GM10248 (cell line): ENCODE measurements around the gene ARHGAP40.
"Not testable (repeated sequence)": the region's sequence is repeated elsewhere in the genome, so short reads cannot be mapped to it uniquely, and the experiment has no call there.

ENCODE experiments used
- CTCF ChIA-PET: fragments of 300-600 bp; sonication (Branson Sonifier 250); formaldehyde crosslinking; extraction: SDS; loops from one replicate; lab custom pipeline; 2021; ENCODE audit warnings: antibody characterized with exemption; lab: Yijun Ruan, JAX
- POLR2A ChIA-PET: fragments of 350-650 bp; sonication (Branson Sonifier 250); formaldehyde crosslinking; extraction: SDS; loops from one replicate; lab custom pipeline; 2020; ENCODE audit warnings: antibody characterized with exemption; lab: Yijun Ruan, JAX
- DNase-seq: peaks from one replicate; pipeline ENCODE4 v3.0.0; 2012; ENCODE audit errors: extremely low spot score
- TF ChIP-seq, protein P1 (sequence below): IDR thresholded peaks from 2 replicates; pipeline ENCODE4 v1.5.1; 2012; ENCODE audit warnings: mild to moderate bottlenecking, low read depth; ENCODE audit errors: extremely low read depth, missing control alignments, control extremely low read depth

The ARHGAP40 gene

DNA sequence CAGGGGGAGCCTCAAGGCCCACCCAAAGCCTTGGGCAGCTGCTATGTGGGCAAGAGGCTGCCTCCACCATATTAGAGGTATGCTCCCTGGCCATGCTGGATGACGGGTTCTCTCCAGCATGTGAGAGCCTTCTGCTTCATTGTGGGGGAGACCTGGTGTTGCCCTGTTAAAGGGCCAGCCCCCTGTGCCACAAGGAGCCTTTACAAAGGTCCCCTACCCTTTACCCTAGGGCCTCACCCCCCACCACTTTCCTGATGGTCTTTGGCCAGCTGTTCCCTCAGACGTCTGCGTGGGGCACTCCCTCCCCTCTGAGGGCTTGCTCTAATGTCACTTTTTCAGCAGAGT, 15.5 kb upstream of the ARHGAP40 start:
- CTCF ChIA-PET = no interaction called here
- no peak for DNase-seq
- TF ChIP-seq, protein P1, sequence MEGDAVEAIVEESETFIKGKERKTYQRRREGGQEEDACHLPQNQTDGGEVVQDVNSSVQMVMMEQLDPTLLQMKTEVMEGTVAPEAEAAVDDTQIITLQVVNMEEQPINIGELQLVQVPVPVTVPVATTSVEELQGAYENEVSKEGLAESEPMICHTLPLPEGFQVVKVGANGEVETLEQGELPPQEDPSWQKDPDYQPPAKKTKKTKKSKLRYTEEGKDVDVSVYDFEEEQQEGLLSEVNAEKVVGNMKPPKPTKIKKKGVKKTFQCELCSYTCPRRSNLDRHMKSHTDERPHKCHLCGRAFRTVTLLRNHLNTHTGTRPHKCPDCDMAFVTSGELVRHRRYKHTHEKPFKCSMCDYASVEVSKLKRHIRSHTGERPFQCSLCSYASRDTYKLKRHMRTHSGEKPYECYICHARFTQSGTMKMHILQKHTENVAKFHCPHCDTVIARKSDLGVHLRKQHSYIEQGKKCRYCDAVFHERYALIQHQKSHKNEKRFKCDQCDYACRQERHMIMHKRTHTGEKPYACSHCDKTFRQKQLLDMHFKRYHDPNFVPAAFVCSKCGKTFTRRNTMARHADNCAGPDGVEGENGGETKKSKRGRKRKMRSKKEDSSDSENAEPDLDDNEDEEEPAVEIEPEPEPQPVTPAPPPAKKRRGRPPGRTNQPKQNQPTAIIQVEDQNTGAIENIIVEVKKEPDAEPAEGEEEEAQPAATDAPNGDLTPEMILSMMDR = no peak
- POLR2A ChIA-PET = no interaction called here

DNA sequence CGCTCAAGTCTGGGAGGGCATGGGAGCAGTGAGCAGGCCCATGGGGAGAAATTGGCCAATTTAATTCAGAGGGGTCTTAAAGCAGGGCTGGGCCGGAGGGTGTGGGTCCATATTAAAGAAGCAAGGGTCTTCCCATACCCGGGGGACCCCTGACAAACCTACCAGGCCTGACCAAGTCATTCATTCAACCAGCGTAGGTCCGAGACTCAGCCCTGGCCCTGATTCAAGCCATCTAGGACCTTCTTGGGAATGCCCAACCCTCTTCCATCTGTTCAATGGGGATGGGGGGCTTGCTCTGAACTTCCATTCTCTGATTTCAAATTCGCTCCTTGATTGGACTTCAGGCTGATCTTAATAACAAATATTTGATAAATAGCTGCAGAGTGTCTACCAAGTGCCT, 13.3 kb upstream of the ARHGAP40 start:
- TF ChIP-seq, protein P1 = no peak
- POLR2A ChIA-PET = no interaction called here
- DNase-seq = no peak
- CTCF ChIA-PET = interaction anchor here (0.9 to 1.4 kb wide), 2 partner anchors 15 to 19 kb away, joined by 3 read pairs; no protein-coding TSS in a partner anchor

DNA sequence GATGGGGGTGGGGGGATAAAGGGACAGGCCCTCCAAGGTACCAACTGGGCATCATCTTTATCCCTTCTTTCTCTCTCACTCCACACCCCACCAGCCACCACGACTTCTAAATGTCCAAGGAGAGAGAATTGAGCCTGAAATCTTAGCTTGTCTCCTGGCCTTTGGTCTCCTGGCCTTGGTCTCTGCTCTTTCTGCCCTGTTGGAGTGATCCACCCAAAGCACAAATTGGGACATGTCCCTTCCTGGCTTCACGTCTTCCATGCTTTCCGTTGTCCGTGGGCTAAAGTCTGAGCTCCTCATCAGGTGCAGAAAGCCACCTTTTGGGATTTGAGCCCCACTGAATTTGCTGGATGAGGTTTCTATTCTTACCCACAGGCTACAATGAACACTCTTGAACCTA, 12.3 kb upstream of the ARHGAP40 start:
- CTCF ChIA-PET = interaction anchor here (1.4 kb wide), 1 partner anchor 20 kb away, joined by 3 read pairs; no protein-coding TSS in a partner anchor
- POLR2A ChIA-PET = no interaction called here
- no peak for DNase-seq
- TF ChIP-seq, protein P1 = no peak

DNA sequence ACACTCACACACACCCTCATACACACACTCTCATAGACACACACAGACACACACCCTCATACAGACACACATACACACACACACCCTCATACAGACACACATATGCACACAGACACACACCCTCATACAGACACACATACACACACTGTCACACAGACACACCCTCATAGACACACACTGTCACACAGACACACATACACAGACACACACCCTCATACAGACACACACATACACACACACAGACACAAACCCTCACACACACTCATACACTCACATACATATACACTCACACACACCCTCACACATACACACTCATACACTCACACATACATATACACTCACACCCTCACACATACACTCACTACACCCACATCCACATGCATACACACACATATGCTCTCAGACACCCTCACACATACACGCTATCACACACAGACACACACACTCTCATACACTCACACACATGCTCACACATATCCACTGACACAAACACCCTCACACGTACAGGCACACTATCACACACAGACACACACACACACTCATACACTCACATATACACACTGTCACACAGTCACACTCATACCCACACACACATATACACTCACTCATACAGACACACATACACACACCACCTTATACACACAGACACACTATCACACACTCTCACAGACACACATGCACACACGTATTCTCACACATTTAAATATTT, 11.5 kb upstream of the ARHGAP40 start:
- DNase-seq = no peak
- ChIA-PET POLR2A (no interaction called here), CTCF (interaction anchor here (1.4 kb wide), 1 partner anchor 21 kb away, joined by 3 read pairs; no protein-coding TSS in a partner anchor)
- TF ChIP-seq, protein P1 = no peak

DNA sequence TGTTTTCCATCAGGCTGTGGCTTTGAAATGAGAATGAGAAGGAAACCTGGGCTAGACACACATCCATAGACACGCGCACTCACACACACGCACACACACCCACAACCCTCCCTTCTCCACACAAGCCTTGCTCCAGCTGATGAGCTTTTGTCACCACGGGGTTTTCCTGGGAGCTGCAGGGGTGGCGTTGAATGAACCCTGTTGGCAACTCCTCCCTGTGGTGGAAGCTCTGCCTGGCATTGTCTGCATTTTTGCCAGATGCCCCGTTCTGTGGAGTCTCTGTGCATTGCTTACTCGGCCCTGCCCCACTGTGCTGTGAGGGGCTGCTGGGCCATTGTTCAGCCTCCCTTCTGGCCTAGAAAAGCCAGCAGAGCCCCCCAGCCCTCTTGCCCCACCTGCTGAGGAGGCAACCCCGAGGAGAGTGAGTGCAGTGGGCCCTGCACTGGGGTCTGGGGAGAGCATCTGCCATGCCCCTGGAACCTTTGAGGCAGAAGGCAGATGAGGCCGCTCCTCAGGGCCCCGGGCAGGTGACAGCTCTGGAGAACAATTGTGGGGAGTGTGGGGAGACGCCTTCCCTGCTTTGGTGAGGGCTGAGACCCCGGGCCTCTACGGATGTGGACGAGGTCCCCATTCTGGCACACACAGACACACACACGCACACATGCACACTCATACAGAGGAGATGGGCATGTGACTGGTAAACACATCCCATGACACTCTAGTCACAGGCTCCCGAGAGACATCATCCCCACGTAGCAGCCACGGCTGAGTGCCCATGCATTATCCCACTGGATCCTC, 10.7 kb upstream of the ARHGAP40 start:
- DNase-seq = peak; percentile 5
- TF ChIP-seq, protein P1 = no peak
- ChIA-PET POLR2A (no interaction called here), CTCF (no interaction called here)

DNA sequence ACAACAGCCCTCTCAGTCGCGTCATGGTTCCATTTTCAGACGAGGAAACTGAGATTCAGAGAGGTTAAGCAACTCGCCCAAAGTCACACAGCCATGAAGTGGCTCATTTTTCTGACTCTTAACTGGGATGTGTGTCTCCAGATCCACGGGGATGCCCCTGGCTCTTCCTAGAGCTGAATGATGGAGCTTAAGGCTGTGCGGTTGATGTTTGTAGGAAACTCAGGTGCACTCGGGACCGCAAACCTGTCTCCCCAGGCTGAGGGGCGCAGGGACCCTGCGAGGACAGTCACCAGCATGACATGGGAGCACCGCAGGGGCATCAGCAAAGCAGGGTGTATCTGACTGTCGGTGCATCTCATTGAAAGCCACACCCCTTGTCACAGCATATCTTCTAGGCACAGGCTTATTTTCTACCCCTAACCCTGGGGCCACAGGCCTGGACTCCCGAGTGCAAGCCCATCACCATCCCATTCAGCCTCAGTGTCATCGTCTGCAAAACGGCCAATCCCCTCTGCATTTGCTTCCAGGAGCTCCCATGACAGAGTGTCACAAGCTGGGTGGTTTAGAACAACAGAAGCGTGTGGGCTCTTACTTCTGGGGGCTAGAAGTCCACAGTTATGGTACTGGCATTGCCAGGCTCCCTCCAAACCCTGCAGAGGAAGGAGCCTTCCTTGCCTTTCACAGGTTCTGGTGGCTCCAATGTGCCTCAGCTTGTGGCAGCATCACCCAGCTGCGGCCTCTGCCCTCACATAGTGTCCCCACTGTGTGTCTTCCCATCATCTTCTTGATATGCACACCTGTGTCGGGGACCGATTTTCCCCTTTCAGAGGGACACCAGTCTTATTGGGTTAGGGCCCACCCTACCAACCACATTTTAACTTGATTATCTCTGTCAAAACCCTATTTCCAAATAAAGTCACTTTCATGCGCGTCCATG, 9.9 kb upstream of the ARHGAP40 start:
- TF ChIP-seq, protein P1 = no peak
- ChIA-PET POLR2A (no interaction called here), CTCF (no interaction called here)
- DNase-seq = peak; percentile 8

DNA sequence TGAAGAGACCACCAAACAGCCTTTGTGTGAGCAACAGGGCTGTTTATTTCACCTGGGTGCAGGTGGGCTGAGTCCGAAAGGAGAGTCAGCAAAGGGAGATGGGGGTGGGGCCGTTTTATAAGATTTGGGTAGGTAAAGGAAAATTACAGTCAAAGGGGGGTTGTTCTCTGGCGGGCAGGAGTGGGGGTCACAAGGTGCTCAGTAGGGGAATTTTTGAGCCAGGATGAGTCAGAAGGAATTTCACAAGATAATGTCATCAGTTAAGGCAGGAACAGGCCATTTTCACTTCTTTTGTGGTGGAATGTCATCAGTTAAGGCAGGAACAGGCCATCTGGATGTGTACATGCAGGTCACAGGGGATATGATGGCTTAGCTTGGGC, 9.2 kb upstream of the ARHGAP40 start:
- POLR2A ChIA-PET, DNase-seq, CTCF ChIA-PET: not testable (repeated sequence)

DNA sequence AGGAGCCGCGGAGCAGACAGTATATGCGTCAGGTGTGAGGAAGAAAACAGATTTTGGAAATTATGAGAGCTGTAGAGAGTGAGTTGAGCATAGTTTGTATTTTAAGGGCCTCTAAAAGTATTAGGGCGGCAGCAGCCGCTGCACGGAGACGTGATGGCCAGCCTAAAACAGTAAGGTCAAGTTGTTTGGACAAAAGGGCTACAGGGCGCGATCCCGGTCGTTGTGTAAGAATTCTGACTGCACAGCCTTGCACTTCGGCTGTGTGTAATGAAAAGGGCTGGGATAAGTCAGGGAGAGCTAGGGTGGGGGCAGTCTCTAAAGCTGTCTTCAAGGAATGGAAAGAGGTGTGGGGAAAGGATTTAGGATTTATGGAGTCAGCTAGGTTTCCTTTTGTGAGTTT, 7.3 kb upstream of the ARHGAP40 start:
- POLR2A ChIA-PET, DNase-seq: not testable (repeated sequence)
- CTCF ChIA-PET = interaction anchor here (0.9 to 1.1 kb wide), 2 partner anchors 19 to 158 kb away, joined by 3 read pairs; no protein-coding TSS in a partner anchor

DNA sequence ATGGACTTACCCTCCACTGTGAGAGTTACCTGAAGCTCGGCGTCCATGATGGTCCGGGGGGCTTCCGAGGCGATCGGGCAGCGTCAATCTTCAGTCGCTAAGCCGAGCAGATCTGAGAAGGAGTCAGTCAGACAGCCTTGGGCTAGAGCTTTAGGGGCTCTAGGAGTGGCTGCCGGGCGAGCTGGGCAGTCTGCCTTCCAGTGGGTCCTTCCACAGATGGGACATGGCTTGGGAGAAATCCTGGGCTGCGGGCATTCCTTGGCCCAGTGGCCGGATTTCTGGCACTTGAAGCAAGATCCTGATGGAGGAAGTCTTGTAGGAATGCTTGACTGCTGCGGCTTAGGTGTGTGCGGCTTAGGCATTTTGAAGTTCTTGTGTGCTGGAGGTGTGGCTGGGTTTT, 5.7 kb upstream of the ARHGAP40 start:
- CTCF ChIA-PET, DNase-seq, POLR2A ChIA-PET: not testable (repeated sequence)
